ENCODE results near the gene PGAP3. TPM values are rescaled to one million over a fixed set of nuclear protein-coding genes. Genes with fewer than 3 reads are reported as not detected.

PGAP3 gene
- total RNA-seq, 1 experiment from 2014 or later = 5.9 TPM

- CTCF ChIA-PET = no interaction called here
- POLR2A ChIA-PET (ENCODE audit: unreplicated experiment) = no interaction called here
- DNase-seq = no peak
- intact Hi-C loops (cut with micrococcal nuclease) = no loop called here
- no TSS peak for BruUV-seq (replicated peaks)
- Histone ChIP-seq H3K9ac (ENCODE audit: low read length) (no peak overlapping the region), H3K4me3 (ENCODE audit: low read length) (no peak overlapping the region), H3K79me2 (ENCODE audit: low read length) (peaks cover 34% of the 10 kb centered on the region), H3F3A (ENCODE audit: low read length, unreplicated experiment) (no peaks in the 10 kb centered on the region), H3K9me2 (replicated peaks; ENCODE audit: low read length) (no peaks in the 10 kb centered on the region), H3K27ac (ENCODE audit: low read length) (no peak overlapping the region), H3K4me2 (ENCODE audit: low read length) (no peak overlapping the region), H4K20me1 (ENCODE audit: low read length) (no peaks in the 10 kb centered on the region), H3K27me3 (ENCODE audit: low read length) (no peaks in the 10 kb centered on the region), H3K4me1 (ENCODE audit: insufficient read depth, low read length) (peaks cover 33% of the 10 kb centered on the region), H3K36me3 (ENCODE audit: low read depth, low read length) (no peaks in the 10 kb centered on the region), H2AFZ (ENCODE audit: low read length) (no peak overlapping the region), H3K9me3 (ENCODE audit: low read length) (no peaks in the 10 kb centered on the region)
- no peak for ATAC-seq
- TF ChIP-seq CTCF (conservative IDR thresholded peaks at IDR 0.05; ENCODE audit: low read depth, low read length) = no peak
- TF ChIP-seq EZH2 (IDR thresholded peaks at IDR 0.05; ENCODE audit: low read length, unreplicated experiment) = no peak
- no peak for TF ChIP-seq EZH2phosphoT487 (IDR thresholded peaks at IDR 0.05; ENCODE audit: borderline replicate concordance, low read length)
Measured at GRCh38 chr17:39635614-39636176, 52.2 kb downstream of the PGAP3 start.

- Histone ChIP-seq H3K36me3 (ENCODE audit: low read depth, low read length) (no peaks in the 10 kb centered on the region), H3F3A (ENCODE audit: low read length, unreplicated experiment) (no peaks in the 10 kb centered on the region), H3K4me1 (ENCODE audit: insufficient read depth, low read length) (peaks cover 33% of the 10 kb centered on the region), H3K27ac (ENCODE audit: low read length) (no peak overlapping the region), H4K20me1 (ENCODE audit: low read length) (no peaks in the 10 kb centered on the region), H3K27me3 (ENCODE audit: low read length) (no peaks in the 10 kb centered on the region), H3K9ac (ENCODE audit: low read length) (no peak overlapping the region), H3K4me3 (ENCODE audit: low read length) (no peak overlapping the region), H3K79me2 (ENCODE audit: low read length) (peaks cover 25% of the 10 kb centered on the region), H2AFZ (ENCODE audit: low read length) (no peak overlapping the region), H3K4me2 (ENCODE audit: low read length) (no peak overlapping the region), H3K9me3 (ENCODE audit: low read length) (no peaks in the 10 kb centered on the region), H3K9me2 (replicated peaks; ENCODE audit: low read length) (no peaks in the 10 kb centered on the region)
- BruUV-seq (replicated peaks) = no TSS peak
- ChIA-PET POLR2A (ENCODE audit: unreplicated experiment) (no interaction called here), CTCF (no interaction called here)
- DNase-seq (peak; percentile 55), ATAC-seq (no peak)
- intact Hi-C loops (cut with micrococcal nuclease) = no loop called here
- TF ChIP-seq EZH2phosphoT487 (IDR thresholded peaks at IDR 0.05; ENCODE audit: borderline replicate concordance, low read length) (no peak), EZH2 (IDR thresholded peaks at IDR 0.05; ENCODE audit: low read length, unreplicated experiment) (no peak), CTCF (conservative IDR thresholded peaks at IDR 0.05; ENCODE audit: low read depth, low read length) (peak; percentile 77)
Measured at GRCh38 chr17:39634384-39634871, 53.4 kb downstream of the PGAP3 start.

- intact Hi-C loops (cut with micrococcal nuclease) = no loop called here
- no peaks in the 10 kb centered on the region for H3F3A ChIP-seq (ENCODE audit: low read length, unreplicated experiment)
- H2AFZ ChIP-seq (ENCODE audit: low read length) = no peak overlapping the region
- no peaks in the 10 kb centered on the region for H3K9me3 ChIP-seq (ENCODE audit: low read length)
- H3K79me2 ChIP-seq (ENCODE audit: low read length) = peaks cover 17% of the 10 kb centered on the region
- H3K4me3 ChIP-seq (ENCODE audit: low read length) = no peak overlapping the region
- POLR2A ChIA-PET (ENCODE audit: unreplicated experiment) = interaction anchor here (0.6 kb wide), 1 partner anchor 69 kb away, joined by 3 read pairs; no protein-coding TSS in a partner anchor
- no peak overlapping the region for H3K9ac ChIP-seq (ENCODE audit: low read length)
- H3K4me2 ChIP-seq (ENCODE audit: low read length) = no peak overlapping the region
- no peak overlapping the region for H3K27ac ChIP-seq (ENCODE audit: low read length)
- ATAC-seq (no peak), DNase-seq (no peak)
- no TSS peak for BruUV-seq (replicated peaks)
- CTCF ChIA-PET = interaction anchor here (1.5 kb wide), 1 partner anchor 12 kb away, joined by 6 read pairs; no protein-coding TSS in a partner anchor
- no peaks in the 10 kb centered on the region for H4K20me1 ChIP-seq (ENCODE audit: low read length)
- no peaks in the 10 kb centered on the region for H3K27me3 ChIP-seq (ENCODE audit: low read length)
- no peaks in the 10 kb centered on the region for H3K36me3 ChIP-seq (ENCODE audit: low read depth, low read length)
- no peak for TF ChIP-seq EZH2 (IDR thresholded peaks at IDR 0.05; ENCODE audit: low read length, unreplicated experiment)
- H3K9me2 ChIP-seq (replicated peaks; ENCODE audit: low read length) = no peaks in the 10 kb centered on the region
- H3K4me1 ChIP-seq (ENCODE audit: insufficient read depth, low read length) = peaks cover 33% of the 10 kb centered on the region
Measured at GRCh38 chr17:39633570-39634183, 54.2 kb downstream of the PGAP3 start.

Measured in PC-3 (cell line).